Activated CD8-positive, alpha-beta memory T cell treated with anti-CD3 and anti-CD28 coated beads, Interleukin-2, amount 50 U/mL, for 1 hour (primary cell): ENCODE data around the gene PTPN23.

Experiments used
- DNase-seq: peaks from one replicate; pipeline ENCODE4 v3.0.0-alpha.2; 2020; ENCODE audit errors: extremely low read depth

Gene PTPN23

GRCh38 chr3:47374587-47374986 lies 6.2 kb upstream of the PTPN23 start:
- DNase-seq = no peak

- no peak for DNase-seq
Observed at GRCh38 chr3:47376393-47376792, 4.4 kb upstream of the PTPN23 start.

GRCh38 chr3:47377186-47377585 lies 3.6 kb upstream of the PTPN23 start:
- no peak for DNase-seq

GRCh38 chr3:47378869-47379268 lies 2.0 kb upstream of the PTPN23 start:
- DNase-seq = no peak

GRCh38 chr3:47379411-47379899 lies 1.4 kb upstream of the PTPN23 start:
- no peak for DNase-seq

GRCh38 chr3:47380026-47380600 lies 708 bp upstream of the PTPN23 start:
- DNase-seq = no peak

- peak; percentile 35 for DNase-seq
Observed at GRCh38 chr3:47381317-47382157, 716 bp downstream of the PTPN23 start.

- no peak for DNase-seq
Observed at GRCh38 chr3:47384425-47384824, 3.6 kb downstream of the PTPN23 start.

GRCh38 chr3:47385007-47385406 lies 4.2 kb downstream of the PTPN23 start:
- no peak for DNase-seq

GRCh38 chr3:47385796-47386195 lies 5.0 kb downstream of the PTPN23 start:
- no peak for DNase-seq

GRCh38 chr3:47392933-47393332 lies 12.1 kb downstream of the PTPN23 start:
- DNase-seq = no peak

- DNase-seq = no peak
Observed at GRCh38 chr3:47394140-47394870, 13.5 kb downstream of the PTPN23 start.

GRCh38 chr3:47394881-47395280 lies 14.1 kb downstream of the PTPN23 start:
- no peak for DNase-seq

- DNase-seq = no peak
Observed at GRCh38 chr3:47398228-47398627, 17.4 kb downstream of the PTPN23 start.

- DNase-seq = no peak
Observed at GRCh38 chr3:47399016-47399415, 18.2 kb downstream of the PTPN23 start.

- no peak for DNase-seq
Observed at GRCh38 chr3:47399531-47400270, 18.9 kb downstream of the PTPN23 start.

- no peak for DNase-seq
Observed at GRCh38 chr3:47404431-47404876, 23.6 kb downstream of the PTPN23 start.

- DNase-seq = no peak
Observed at GRCh38 chr3:47404955-47405790, 24.4 kb downstream of the PTPN23 start.

GRCh38 chr3:47405820-47406761 lies 25.3 kb downstream of the PTPN23 start:
- DNase-seq = no peak

- no peak for DNase-seq
Observed at GRCh38 chr3:47406762-47407149, 25.9 kb downstream of the PTPN23 start.
